Activated CD8-positive, alpha-beta memory T cell treated with anti-CD3 and anti-CD28 coated beads, Interleukin-2, amount 50 U/mL, for 1 hour (primary cell): ENCODE data around the gene CREBL2.

Experiments used
- DNase-seq: peaks from one replicate; pipeline ENCODE4 v3.0.0-alpha.2; 2020; ENCODE audit errors: extremely low read depth

CREBL2 gene

GRCh38 chr12:12673296-12673695 is 61.6 kb downstream of the CREBL2 start:
- DNase-seq, result no peak

GRCh38 chr12:12676605-12677004 is 64.9 kb downstream of the CREBL2 start:
- DNase-seq, result no peak

GRCh38 chr12:12681061-12681765 is 69.5 kb downstream of the CREBL2 start:
- no peak for DNase-seq

DNA sequence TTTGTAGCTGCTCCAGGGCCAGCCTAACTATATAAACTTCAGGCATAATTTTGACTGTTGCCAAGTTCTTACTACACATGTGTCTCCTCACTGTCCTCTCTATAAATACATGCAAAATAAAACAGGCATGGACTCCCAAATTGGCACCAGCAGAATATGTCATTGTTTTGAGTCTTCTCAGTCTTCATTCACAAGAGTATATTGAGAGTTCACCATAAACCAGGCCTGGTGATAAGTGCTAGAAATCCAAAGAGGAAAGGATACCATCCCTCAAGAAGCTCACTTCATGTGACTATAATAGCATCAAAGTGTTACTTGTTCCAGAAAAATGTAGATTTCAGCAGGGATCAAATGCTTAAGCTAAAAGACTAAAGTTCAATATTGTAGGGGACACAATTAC is 70.6 kb downstream of the CREBL2 start:
- no peak for DNase-seq

DNA sequence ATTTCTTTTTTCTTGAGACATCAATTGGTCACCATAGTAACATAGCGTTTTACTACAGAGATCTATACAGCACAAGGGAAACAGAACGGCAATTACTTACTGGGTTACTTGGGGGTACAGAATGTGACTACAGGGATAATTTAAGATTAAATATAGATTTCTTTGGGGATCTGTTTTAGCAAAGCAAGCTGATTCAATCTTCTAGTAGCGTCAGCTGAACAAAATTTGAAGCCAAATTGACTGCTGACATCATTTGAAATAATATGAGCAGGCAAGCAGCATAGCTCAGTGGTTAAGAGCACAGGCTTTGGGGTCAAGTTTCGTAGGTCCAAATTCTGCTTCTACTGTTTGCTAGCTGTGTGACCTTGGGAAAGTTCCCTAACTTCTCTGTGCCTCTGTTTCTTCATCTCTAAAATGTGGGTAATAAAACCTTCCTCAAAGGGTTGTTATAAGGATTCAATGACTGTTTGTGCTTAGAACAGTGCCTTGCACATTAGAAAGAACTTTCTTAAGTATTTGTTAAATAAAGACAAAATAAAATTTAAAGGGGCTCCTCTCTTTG is 71.5 kb downstream of the CREBL2 start:
- DNase-seq, result no peak

- DNase-seq, result no peak
Observed at GRCh38 chr12:12683725-12684124, 72.0 kb downstream of the CREBL2 start.

GRCh38 chr12:12684375-12685106 is 72.9 kb downstream of the CREBL2 start:
- no peak for DNase-seq

- no peak for DNase-seq
Observed at GRCh38 chr12:12685305-12685704, 73.6 kb downstream of the CREBL2 start.

DNA sequence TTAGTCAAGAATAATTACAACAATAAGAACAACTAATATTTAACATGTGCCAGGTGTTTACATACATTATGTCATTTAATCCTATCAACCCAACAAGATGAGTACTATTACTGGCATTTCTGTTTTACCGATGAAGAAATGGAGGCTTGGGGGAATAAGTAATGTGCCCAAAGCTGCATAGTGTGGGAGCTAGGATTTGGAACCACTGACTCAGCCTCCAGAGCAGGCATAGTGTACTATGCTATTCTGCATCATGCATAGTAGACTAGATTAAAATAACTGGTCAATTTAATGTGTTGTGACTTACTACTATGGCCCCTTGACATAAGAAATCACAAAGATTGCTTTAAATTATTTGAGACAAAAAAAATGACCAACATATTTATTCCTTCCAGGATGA is 74.8 kb downstream of the CREBL2 start:
- no peak for DNase-seq

DNA sequence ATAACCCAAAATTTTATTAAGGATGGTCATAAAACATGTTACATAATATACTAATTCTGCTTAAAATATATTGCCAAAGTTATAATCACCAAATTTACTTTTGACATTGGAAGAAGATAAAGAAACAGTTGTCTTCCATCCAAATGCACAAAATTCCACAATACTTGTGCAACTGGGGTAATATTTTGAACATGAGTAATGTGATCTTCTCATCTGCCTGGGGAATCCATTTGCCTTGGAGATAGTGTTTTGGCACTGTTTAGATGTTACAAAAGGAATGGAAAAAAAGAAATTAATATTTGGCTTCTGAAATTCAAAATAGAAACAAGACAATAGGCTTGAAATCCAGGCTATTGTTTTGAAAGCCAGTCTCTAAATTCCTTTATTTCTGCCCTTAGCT is 75.2 kb downstream of the CREBL2 start:
- no peak for DNase-seq

DNA sequence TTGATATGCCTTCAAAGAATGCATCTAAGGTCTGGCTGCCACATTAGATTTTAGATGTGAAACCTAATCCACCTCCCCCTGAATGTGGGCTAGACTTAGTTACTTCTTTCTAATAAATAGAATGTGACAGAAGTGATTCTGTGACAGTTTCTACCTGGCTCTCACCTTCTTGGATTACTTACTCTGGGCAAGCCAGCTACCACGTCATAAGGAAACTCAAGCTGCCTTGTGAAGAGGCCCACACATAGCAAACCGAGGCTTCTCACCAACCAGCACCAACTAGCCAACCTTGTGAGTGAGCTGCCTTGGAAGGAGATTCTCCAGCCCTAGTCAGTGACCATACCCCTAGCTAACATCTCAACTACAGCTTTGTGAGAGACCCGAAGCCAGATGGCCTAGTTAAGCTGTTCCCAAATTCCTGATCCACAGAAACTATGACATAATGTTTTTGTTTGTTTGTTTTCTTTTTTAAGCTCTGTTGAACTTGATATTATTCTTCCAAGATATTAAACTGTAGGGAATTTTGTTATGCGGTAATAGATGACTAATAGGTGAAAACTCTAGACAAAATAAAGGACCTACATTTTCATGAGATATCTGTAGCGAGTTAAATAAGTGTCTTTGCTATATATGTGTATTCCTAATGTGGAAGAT is 78.1 kb downstream of the CREBL2 start:
- DNase-seq, result no peak

DNA sequence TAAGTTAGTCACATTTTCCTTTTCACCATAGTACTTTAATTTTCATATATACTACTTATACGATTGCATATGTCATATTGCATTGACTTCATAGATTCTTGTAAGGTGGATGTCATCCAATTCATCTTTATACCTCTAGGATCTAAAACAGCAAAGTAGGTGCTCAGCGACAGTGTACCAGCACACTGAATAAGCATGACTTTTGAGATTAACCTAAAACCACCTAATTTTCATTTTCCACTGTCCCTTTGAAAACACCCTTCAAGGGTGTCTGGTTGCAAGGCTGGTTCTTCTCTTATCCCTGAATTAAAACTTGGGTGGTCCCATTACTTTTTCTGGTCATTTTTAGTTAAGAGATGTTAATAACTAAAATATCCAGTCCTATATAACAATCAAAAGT is 79.9 kb downstream of the CREBL2 start:
- DNase-seq, result no peak

DNA sequence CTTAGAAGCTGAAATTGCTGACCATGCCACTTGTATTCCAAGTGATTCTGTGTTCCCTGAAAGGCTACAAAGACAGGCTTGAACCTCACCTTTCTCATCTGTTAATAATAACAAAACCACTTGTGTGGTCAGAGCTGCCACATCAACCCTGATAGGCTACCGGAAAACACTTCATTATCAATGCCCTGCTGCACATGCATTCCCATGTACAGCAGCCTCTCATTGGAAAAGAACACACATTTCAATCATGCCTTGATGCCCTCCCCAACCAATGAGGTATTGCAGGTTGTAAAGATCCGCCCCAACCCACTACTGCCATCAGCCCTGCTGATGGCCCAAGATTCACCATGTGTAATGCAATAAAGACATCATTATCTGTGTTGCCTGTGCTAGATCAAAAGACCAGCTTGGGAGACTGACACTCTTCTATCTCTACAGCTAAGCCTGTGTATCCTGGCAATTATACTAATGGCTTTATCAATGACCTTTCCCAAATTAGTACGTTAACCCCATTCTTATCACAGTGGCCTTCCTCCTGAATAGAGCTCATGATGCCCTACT is 81.5 kb downstream of the CREBL2 start:
- DNase-seq, result no peak
